Peyer's patch (tissue), 4 donors: Measurements from ENCODE around the gene PDE11A. TPM values are rescaled to one million over a fixed set of nuclear protein-coding genes. Genes with fewer than 3 reads are reported as not detected.
"Not testable (repeated sequence)": the region's sequence is repeated elsewhere in the genome, so short reads cannot be mapped to it uniquely, and the experiment has no call there.

Source experiments
- DNase-seq, 3 donors: peaks; one replicate each; pipeline ENCODE4 v3.0.0-alpha.2; 2017 to 2019
- H3K27ac ChIP-seq, 4 donors: fragments of 200-600 bp; sonication (generic); one replicate each; pipeline ENCODE4 v1.5.1; 2016 to 2019
- H3K27me3 ChIP-seq, 2 donors: fragments of 200-600 bp; sonication (generic); one replicate each; pipeline ENCODE4 v1.5.1; 2019
- H3K36me3 ChIP-seq, 3 donors: fragments of 200-600 bp; sonication (generic); one replicate each; pipeline ENCODE4 v1.5.1; 2016 to 2019
- H3K4me1 ChIP-seq, 4 donors: fragments of 200-600 bp; sonication (generic); one replicate each; pipeline ENCODE4 v1.5.1; 2016 to 2019
- H3K4me3 ChIP-seq, 4 donors: fragments of 200-600 bp; sonication (generic); 1 replicate in 3 of 4; 2 replicates in 1 of 4; pipeline ENCODE4 v1.5.1; 2016 to 2019; ENCODE audit warnings: mild to moderate bottlenecking in 1 of 4
- H3K9me3 ChIP-seq, 4 donors: fragments of 200-600 bp; sonication (generic); one replicate each; pipeline ENCODE4 v1.5.1; 2016 to 2019; ENCODE audit warnings: mild to moderate bottlenecking in 1 of 4
- CTCF ChIP-seq, 6 experiments: fragments of 450-650 bp in 4 of 6; fragments of 200-600 bp in 2 of 6; sonication (generic) in 1 of 6; IDR thresholded peaks; one replicate each; pipeline ENCODE4 v1.5.1; 2017 to 2019; ENCODE audit warnings: antibody characterized with exemption in 6 of 6, mild to moderate bottlenecking in 3 of 6, moderate library complexity in 1 of 6
- POLR2A ChIP-seq, 2 donors: fragments of 450-650 bp; IDR thresholded peaks; one replicate each; pipeline ENCODE4 v1.5.1; 2017; ENCODE audit warnings: antibody characterized with exemption in 2 of 2, mild to moderate bottlenecking in 2 of 2, moderate library complexity in 2 of 2
- total RNA-seq, 4 donors: library from RNA; depleted of rRNA; stranded (reverse); fragments of >200 nt; gene quantifications; one replicate each; pipeline ENCODE4 v1.1.0, GENCODE V29; 2016

PDE11A gene
- total RNA-seq, 4 donors from 2014 or later = 1.6 to 2.1 (median 1.7) TPM

GRCh38 chr2:177970670-177971454 lies 101.7 kb downstream of the PDE11A start:
- DNase-seq = no peak
- no peak overlapping the region for H3K4me3 ChIP-seq
- no peak for TF ChIP-seq POLR2A (IDR thresholded peaks at IDR 0.05)
- TF ChIP-seq CTCF (IDR thresholded peaks at IDR 0.05) = no peak
- no peaks in the 10 kb centered on the region for H3K9me3 ChIP-seq
- no peaks in the 10 kb centered on the region for H3K4me1 ChIP-seq
- H3K27me3 ChIP-seq = no peaks in the 10 kb centered on the region
- H3K36me3 ChIP-seq = no peaks in the 10 kb centered on the region
- no peak overlapping the region for H3K27ac ChIP-seq

- TF ChIP-seq POLR2A (IDR thresholded peaks at IDR 0.05) = no peak
- no peak for TF ChIP-seq CTCF (IDR thresholded peaks at IDR 0.05)
- no peaks in the 10 kb centered on the region for H3K27me3 ChIP-seq
- no peak for DNase-seq
- no peaks in the 10 kb centered on the region for H3K4me1 ChIP-seq
- no peaks in the 10 kb centered on the region for H3K36me3 ChIP-seq
- H3K9me3 ChIP-seq = no peaks in the 10 kb centered on the region
- H3K27ac ChIP-seq = no peak overlapping the region
- H3K4me3 ChIP-seq = no peak overlapping the region
Measured at GRCh38 chr2:177964892-177965291, 107.7 kb downstream of the PDE11A start.

GRCh38 chr2:177952151-177952550 lies 120.4 kb downstream of the PDE11A start:
- no peaks in the 10 kb centered on the region for H3K36me3 ChIP-seq
- H3K27me3 ChIP-seq = no peaks in the 10 kb centered on the region
- H3K9me3 ChIP-seq = no peaks in the 10 kb centered on the region
- no peak overlapping the region for H3K27ac ChIP-seq
- H3K4me3 ChIP-seq = no peak overlapping the region
- no peaks in the 10 kb centered on the region for H3K4me1 ChIP-seq
- DNase-seq = no peak
- no peak for TF ChIP-seq CTCF (IDR thresholded peaks at IDR 0.05)
- no peak for TF ChIP-seq POLR2A (IDR thresholded peaks at IDR 0.05)

- not testable (repeated sequence) for H3K4me1 ChIP-seq, H3K27me3 ChIP-seq, H3K4me3 ChIP-seq, DNase-seq, H3K27ac ChIP-seq, H3K36me3 ChIP-seq, H3K9me3 ChIP-seq
Measured at GRCh38 chr2:177947598-177947997, 125.0 kb downstream of the PDE11A start.

GRCh38 chr2:177944530-177944929 lies 128.0 kb downstream of the PDE11A start:
- not testable (repeated sequence) for H3K4me1 ChIP-seq, H3K36me3 ChIP-seq, H3K27ac ChIP-seq, H3K4me3 ChIP-seq, H3K9me3 ChIP-seq, H3K27me3 ChIP-seq, DNase-seq

- no peak for TF ChIP-seq POLR2A (IDR thresholded peaks at IDR 0.05)
- TF ChIP-seq CTCF (IDR thresholded peaks at IDR 0.05) = no peak
- no peaks in the 10 kb centered on the region for H3K27me3 ChIP-seq
Measured at GRCh38 chr2:177942731-177943130, 129.8 kb downstream of the PDE11A start.

GRCh38 chr2:177939211-177939610 lies 133.4 kb downstream of the PDE11A start:
- TF ChIP-seq POLR2A (IDR thresholded peaks at IDR 0.05) (no peak), CTCF (IDR thresholded peaks at IDR 0.05) (no peak)
- DNase-seq = no peak
- Histone ChIP-seq H3K4me1 (no peaks in the 10 kb centered on the region), H3K36me3 (no peaks in the 10 kb centered on the region), H3K27me3 (no peaks in the 10 kb centered on the region), H3K4me3 (no peak overlapping the region), H3K27ac (no peak overlapping the region), H3K9me3 (no peaks in the 10 kb centered on the region)

More at GRCh38 chr2:177942731-177943130, 129.8 kb downstream of the PDE11A start:
- no peak for DNase-seq
- Histone ChIP-seq H3K4me1 (no peaks in the 10 kb centered on the region), H3K4me3 (no peak overlapping the region), H3K9me3 (no peaks in the 10 kb centered on the region), H3K27ac (no peak overlapping the region), H3K36me3 (no peaks in the 10 kb centered on the region)
